Measurements from ENCODE around the gene HACD1.

The HACD1 gene

DNA sequence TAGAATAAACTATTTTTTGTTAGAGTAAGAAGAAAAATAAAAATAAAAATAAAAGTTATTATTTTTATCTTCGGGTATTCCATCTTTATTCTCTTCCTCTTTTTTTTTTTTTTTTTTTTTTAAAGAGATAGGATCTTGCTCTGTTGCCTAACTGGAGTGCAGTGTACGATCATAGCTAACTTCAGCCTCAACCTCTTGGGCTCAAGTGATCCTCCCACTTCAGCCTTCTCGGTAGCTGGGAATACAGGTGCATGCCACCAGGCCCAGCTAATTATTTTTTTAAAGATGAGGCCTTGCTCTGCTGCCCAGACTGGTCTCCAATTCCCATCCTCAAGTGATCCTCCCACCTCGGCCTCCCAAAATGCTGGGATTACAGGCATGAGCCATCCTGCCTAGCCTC is 42.2 kb upstream of the HACD1 start:
- Histone ChIP-seq H3K4me3 (ENCODE audit: insufficient read depth, low read length, poor library complexity, severe bottlenecking) (no peak overlapping the region), H3K79me2 (ENCODE audit: insufficient read depth, low read length) (peaks cover 57% of the 10 kb centered on the region), H3K9ac (ENCODE audit: low read length) (no peak overlapping the region), H3F3A (ENCODE audit: insufficient read depth) (no peaks in the 10 kb centered on the region), H3K9me2 (replicated peaks; ENCODE audit: insufficient read depth, low read length) (no peaks in the 10 kb centered on the region), H3K27ac (ENCODE audit: low read depth, low read length) (no peak overlapping the region), H2AFZ (ENCODE audit: low read depth, low read length, severe bottlenecking) (no peak overlapping the region), H3K27me3 (ENCODE audit: low read length) (no peaks in the 10 kb centered on the region), H3K4me2 (ENCODE audit: low read depth, low read length, poor library complexity, severe bottlenecking) (no peak overlapping the region), H3K36me3 (ENCODE audit: low read length) (no peaks in the 10 kb centered on the region), H4K20me1 (ENCODE audit: low read depth, low read length) (peaks cover 15% of the 10 kb centered on the region), H3K9me3 (ENCODE audit: insufficient read depth, low read length) (no peaks in the 10 kb centered on the region)
- TF ChIP-seq EZH2phosphoT487 (conservative IDR thresholded peaks at IDR 0.05; ENCODE audit: low read length) (no peak), CTCF (IDR thresholded peaks at IDR 0.05; ENCODE audit: insufficient read depth, low read length, poor library complexity, severe bottlenecking) (no peak)

GRCh38 chr10:17657103-17657500 is 39.9 kb upstream of the HACD1 start:
- peaks cover 18% of the 10 kb centered on the region; the same call in 1 of the 2 replicates for H4K20me1 ChIP-seq (ENCODE audit: low read depth, low read length)
- peaks cover 73% of the 10 kb centered on the region for H3K79me2 ChIP-seq (ENCODE audit: insufficient read depth, low read length)
- no peak overlapping the region for H3K4me2 ChIP-seq (ENCODE audit: low read depth, low read length, poor library complexity, severe bottlenecking)
- H3F3A ChIP-seq (ENCODE audit: insufficient read depth) = no peaks in the 10 kb centered on the region
- no peaks in the 10 kb centered on the region for H3K9me2 ChIP-seq (replicated peaks; ENCODE audit: insufficient read depth, low read length)
- no peak overlapping the region for H3K4me3 ChIP-seq (ENCODE audit: insufficient read depth, low read length, poor library complexity, severe bottlenecking)
- TF ChIP-seq CTCF (IDR thresholded peaks at IDR 0.05; ENCODE audit: insufficient read depth, low read length, poor library complexity, severe bottlenecking) = no peak
- no peak for TF ChIP-seq EZH2phosphoT487 (conservative IDR thresholded peaks at IDR 0.05; ENCODE audit: low read length)
- H3K36me3 ChIP-seq (ENCODE audit: low read length) = peaks cover 13% of the 10 kb centered on the region
- H3K9ac ChIP-seq (ENCODE audit: low read length) = no peak overlapping the region
- H3K27ac ChIP-seq (ENCODE audit: low read depth, low read length) = no peak overlapping the region
- H3K9me3 ChIP-seq (ENCODE audit: insufficient read depth, low read length) = peaks cover 11% of the 10 kb centered on the region; the same call in 1 of the 2 replicates
- no peak overlapping the region for H2AFZ ChIP-seq (ENCODE audit: low read depth, low read length, severe bottlenecking)
- no peaks in the 10 kb centered on the region for H3K27me3 ChIP-seq (ENCODE audit: low read length)

DNA sequence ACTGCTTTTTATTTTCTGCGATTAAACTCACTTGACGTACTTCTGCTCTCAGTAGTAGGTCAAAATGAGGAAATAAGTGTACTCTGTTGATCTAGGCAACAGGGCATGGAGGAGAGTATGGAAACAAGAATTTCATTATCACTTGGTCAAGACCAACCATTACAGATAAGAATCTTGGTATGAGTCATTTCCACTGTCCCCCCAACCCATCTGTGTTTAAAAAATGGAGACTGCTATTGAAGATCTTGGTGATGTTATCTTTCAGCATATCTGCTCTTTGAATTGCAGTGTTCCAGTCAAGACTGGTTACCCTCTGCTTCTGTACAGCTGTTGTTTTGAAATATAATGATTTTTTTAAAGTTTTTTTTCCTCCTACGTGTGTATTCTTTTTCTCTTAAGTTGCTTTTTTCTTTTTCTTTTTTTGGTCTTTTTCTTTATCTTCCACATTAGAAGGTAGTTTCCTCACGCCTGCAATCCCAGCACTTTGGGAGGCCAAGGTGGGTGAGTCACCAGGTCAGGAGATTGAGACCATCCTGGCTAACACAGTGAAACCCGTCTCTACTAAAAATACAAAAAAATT is 38.5 kb upstream of the HACD1 start:
- peaks cover 11% of the 10 kb centered on the region; the same call in 1 of the 2 replicates for H3K9me3 ChIP-seq (ENCODE audit: insufficient read depth, low read length)
- no peaks in the 10 kb centered on the region for H3K27me3 ChIP-seq (ENCODE audit: low read length)
- TF ChIP-seq EZH2phosphoT487 (conservative IDR thresholded peaks at IDR 0.05; ENCODE audit: low read length) (no peak), CTCF (IDR thresholded peaks at IDR 0.05; ENCODE audit: insufficient read depth, low read length, poor library complexity, severe bottlenecking) (no peak)
- H4K20me1 ChIP-seq (ENCODE audit: low read depth, low read length) = peaks cover 18% of the 10 kb centered on the region; the same call in 1 of the 2 replicates
- no peaks in the 10 kb centered on the region for H3F3A ChIP-seq (ENCODE audit: insufficient read depth)
- H3K79me2 ChIP-seq (ENCODE audit: insufficient read depth, low read length) = peaks cover 87% of the 10 kb centered on the region
- H3K9me2 ChIP-seq (replicated peaks; ENCODE audit: insufficient read depth, low read length) = no peaks in the 10 kb centered on the region
- no peak overlapping the region for H3K9ac ChIP-seq (ENCODE audit: low read length)
- H3K4me3 ChIP-seq (ENCODE audit: insufficient read depth, low read length, poor library complexity, severe bottlenecking) = no peak overlapping the region
- no peak overlapping the region for H3K27ac ChIP-seq (ENCODE audit: low read depth, low read length)
- peaks cover 13% of the 10 kb centered on the region for H3K36me3 ChIP-seq (ENCODE audit: low read length)
- no peak overlapping the region for H3K4me2 ChIP-seq (ENCODE audit: low read depth, low read length, poor library complexity, severe bottlenecking)
- no peak overlapping the region for H2AFZ ChIP-seq (ENCODE audit: low read depth, low read length, severe bottlenecking)

Measured in SU-DHL-6 (cell line).